Left ventricle myocardium inferior (tissue), 1 donor: ENCODE results near the gene SUCLG2. TPM values are rescaled to one million over a fixed set of nuclear protein-coding genes. Genes with fewer than 3 reads are reported as not detected.
A peak's percentile ranks its signal among the peaks of the same experiment; 100 is the strongest.

Source experiments
- DNase-seq: peaks from one replicate; pipeline ENCODE4 v3.0.0-alpha.2; 2020
- H3K27ac ChIP-seq: fragments of 200-600 bp; replicated peaks from 2 replicates; pipeline ENCODE4 v1.8.0; 2021
- H3K27me3 ChIP-seq: fragments of 200-600 bp; 2 replicates; pipeline ENCODE4 v1.8.0; 2021; ENCODE audit warnings: low read depth
- H3K36me3 ChIP-seq: fragments of 200-600 bp; 2 replicates; pipeline ENCODE4 v1.8.0; 2021
- H3K4me1 ChIP-seq: fragments of 200-600 bp; 2 replicates; pipeline ENCODE4 v1.8.0; 2021
- H3K4me3 ChIP-seq: fragments of 200-600 bp; 2 replicates; pipeline ENCODE4 v1.8.0; 2021; ENCODE audit warnings: mild to moderate bottlenecking, moderate library complexity
- H3K9me3 ChIP-seq: fragments of 200-600 bp; replicated peaks from 2 replicates; pipeline ENCODE4 v1.8.0; 2021
- intact Hi-C: fragments of 100-400 bp; cut with micrococcal nuclease; formaldehyde crosslinking; loops from one replicate; pipeline ENCODE4 v1.11.0; 2022
- total RNA-seq: library from RNA; stranded (reverse); fragmentation: NEBNext Ultra II Directional; extraction: Animal tissue kit (Norgen Biotek cat#: 25700); gene quantifications from one replicate; pipeline ENCODE4 v1.2.1, GENCODE V29; 2021
- TF ChIP-seq, protein P1 (sequence below): fragments of 200-600 bp; IDR thresholded peaks from 2 replicates; pipeline ENCODE4 v1.8.0; 2021; ENCODE audit warnings: antibody characterized with exemption, mild to moderate bottlenecking, borderline replicate concordance
- donor health status: DM: no; HTN: yes; CAD: no; lungs with severe emphysema.

Gene SUCLG2
- total RNA-seq, 1 donor from 2014 or later: 100 TPM

DNA sequence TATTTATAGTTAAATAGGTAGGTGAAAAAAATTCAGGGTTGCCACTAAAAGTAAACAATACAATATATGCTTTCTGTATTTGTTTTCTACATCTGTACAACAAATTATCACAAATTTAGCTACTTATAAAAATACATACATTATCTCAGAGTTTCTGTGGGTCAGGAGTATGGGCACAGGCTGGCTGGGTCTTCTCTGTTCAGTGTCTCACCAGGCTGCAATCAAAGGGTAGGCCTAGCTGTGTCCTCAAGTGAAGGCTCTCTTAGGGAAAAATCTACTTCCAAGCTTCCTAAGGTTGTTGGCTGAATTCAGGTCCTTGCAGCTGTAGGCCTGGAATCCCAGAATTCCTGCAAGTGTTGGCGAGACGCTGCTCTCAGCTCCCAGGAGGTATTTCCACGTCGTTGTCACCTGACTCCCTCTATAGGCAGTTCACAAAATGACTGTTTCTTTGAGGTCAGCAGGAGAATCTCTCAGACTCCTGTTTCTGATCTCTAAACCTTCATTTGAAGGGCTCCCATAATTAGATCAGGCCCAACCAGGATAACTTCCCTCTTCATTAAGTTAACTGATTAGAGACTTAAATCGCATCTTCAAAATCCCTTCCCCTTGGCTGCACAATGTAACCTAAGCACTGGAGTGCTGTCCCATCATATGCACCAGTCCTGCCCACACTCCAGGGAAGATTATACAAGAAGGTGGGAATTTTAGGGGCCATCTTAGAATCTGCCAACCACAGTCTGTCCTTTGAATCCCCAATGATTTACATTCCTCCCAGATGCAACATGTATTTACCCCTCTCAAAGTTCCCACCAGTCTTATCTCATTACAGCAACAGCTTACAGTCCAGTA is 296.6 kb downstream of the SUCLG2 start:
- H3K4me3 ChIP-seq: no peak overlapping the region
- H3K9me3 ChIP-seq: peaks cover 3% of the 10 kb centered on the region
- no peaks in the 10 kb centered on the region for H3K36me3 ChIP-seq
- TF ChIP-seq, protein P1, sequence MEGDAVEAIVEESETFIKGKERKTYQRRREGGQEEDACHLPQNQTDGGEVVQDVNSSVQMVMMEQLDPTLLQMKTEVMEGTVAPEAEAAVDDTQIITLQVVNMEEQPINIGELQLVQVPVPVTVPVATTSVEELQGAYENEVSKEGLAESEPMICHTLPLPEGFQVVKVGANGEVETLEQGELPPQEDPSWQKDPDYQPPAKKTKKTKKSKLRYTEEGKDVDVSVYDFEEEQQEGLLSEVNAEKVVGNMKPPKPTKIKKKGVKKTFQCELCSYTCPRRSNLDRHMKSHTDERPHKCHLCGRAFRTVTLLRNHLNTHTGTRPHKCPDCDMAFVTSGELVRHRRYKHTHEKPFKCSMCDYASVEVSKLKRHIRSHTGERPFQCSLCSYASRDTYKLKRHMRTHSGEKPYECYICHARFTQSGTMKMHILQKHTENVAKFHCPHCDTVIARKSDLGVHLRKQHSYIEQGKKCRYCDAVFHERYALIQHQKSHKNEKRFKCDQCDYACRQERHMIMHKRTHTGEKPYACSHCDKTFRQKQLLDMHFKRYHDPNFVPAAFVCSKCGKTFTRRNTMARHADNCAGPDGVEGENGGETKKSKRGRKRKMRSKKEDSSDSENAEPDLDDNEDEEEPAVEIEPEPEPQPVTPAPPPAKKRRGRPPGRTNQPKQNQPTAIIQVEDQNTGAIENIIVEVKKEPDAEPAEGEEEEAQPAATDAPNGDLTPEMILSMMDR: peak; percentile 24
- no peak overlapping the region for H3K27ac ChIP-seq
- no peaks in the 10 kb centered on the region for H3K27me3 ChIP-seq
- H3K4me1 ChIP-seq: no peaks in the 10 kb centered on the region
- intact Hi-C loops: no loop called here
- no peak for DNase-seq

DNA sequence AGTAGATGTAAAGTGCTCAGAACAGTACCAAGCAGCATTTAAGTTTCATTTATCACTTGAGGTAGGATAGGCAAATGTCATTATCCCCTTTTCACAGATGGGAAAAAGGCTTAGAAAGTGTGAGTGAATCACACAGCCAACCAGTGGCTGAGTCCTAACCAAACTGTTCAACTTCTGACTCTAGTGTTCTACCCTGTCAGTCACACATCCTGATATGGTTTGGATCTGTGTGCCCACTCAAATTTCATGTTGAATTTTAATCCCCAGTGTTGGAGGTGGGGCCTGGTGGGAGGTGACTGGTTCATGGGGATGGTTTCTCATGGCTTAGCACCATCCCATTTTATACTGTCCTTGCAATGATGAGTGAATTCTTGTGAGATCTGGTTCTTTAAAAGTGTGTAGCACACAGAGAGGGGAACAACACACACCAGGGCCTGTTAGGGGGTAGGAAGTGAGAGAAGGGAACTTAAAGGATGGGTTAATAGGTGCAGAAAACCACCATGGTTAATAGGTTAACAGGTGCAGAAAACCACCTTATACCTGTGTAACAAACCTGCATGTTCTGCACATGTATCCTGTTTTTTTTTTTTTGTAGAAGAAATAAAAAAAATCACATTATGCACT is 304.7 kb downstream of the SUCLG2 start:
- H3K36me3 ChIP-seq: no peaks in the 10 kb centered on the region
- H3K9me3 ChIP-seq: peaks cover 12% of the 10 kb centered on the region
- no peaks in the 10 kb centered on the region for H3K4me1 ChIP-seq
- no peaks in the 10 kb centered on the region for H3K27me3 ChIP-seq
- H3K27ac ChIP-seq: no peak overlapping the region
- DNase-seq: no peak
- intact Hi-C loops: no loop called here
- TF ChIP-seq, protein P1: no peak
- H3K4me3 ChIP-seq: no peak overlapping the region

DNA sequence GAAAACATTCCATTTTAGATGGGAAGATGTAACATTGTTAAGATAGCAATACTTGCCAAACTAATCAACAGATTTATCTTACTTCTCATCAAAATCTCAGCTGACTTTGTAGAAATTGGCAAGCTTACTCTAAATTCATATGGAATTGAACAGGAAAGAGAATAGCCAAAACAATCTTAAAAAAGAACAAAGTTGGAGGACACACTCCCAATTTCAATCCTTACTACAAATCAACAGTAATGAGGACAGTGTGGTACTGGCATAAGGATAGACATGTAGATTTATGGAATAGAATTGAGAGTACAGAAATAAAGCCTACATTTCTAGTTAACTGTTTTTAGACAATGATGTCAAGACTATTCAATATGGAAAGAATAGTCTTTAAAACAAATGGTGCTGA is 308.3 kb downstream of the SUCLG2 start:
- Histone ChIP-seq H3K4me3 (no peak overlapping the region), H3K9me3 (peaks cover 26% of the 10 kb centered on the region), H3K4me1 (no peaks in the 10 kb centered on the region), H3K36me3 (no peaks in the 10 kb centered on the region), H3K27me3 (no peaks in the 10 kb centered on the region), H3K27ac (no peak overlapping the region)
- no peak for DNase-seq
- TF ChIP-seq, protein P1: no peak
- intact Hi-C loops: no loop called here

DNA sequence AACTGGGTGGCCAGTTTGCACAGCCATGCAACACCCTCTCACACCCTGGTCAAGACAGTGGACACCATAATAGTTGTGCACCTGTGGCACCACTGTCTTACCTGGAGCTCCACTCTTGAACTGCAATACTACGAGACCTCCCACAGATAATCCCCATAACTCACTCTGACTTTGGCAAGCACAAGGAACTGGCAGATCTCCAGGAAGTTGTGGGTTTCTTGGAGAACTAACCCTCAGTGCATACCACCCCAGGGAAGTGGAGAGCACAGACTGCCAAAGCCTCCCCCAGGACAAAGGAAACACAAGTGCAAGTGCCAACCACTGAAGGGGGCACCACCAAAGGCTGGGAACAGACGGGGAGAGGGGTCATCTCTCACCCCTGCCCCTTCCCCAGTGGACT is 318.6 kb downstream of the SUCLG2 start:
- no peak for DNase-seq
- Histone ChIP-seq H3K27ac (no peak overlapping the region), H3K4me3 (no peak overlapping the region), H3K27me3 (no peaks in the 10 kb centered on the region), H3K36me3 (no peaks in the 10 kb centered on the region), H3K9me3 (peaks cover 53% of the 10 kb centered on the region), H3K4me1 (no peaks in the 10 kb centered on the region)
- intact Hi-C loops: no loop called here
- TF ChIP-seq, protein P1: no peak

DNA sequence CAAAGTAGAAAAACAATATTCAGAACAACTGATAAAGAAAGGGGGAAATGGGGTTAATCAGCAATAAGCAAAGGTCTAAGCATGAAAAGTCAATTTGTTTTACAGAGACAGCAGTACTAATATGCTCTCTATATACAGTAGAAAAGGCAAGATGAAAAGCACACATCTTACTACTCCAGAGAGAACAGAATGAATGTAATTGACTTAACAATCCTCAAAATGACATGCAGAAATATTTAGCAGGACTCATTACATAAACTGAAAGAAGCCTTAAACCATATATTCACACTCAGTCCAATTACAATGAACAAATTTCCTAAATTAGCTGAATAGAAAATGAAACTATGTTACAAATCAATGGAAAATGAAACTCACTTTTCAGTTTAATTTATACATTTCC is 319.8 kb downstream of the SUCLG2 start:
- H3K4me3 ChIP-seq: no peak overlapping the region
- DNase-seq: no peak
- no peaks in the 10 kb centered on the region for H3K27me3 ChIP-seq
- H3K9me3 ChIP-seq: peaks cover 41% of the 10 kb centered on the region
- TF ChIP-seq, protein P1: no peak
- intact Hi-C loops: no loop called here
- no peaks in the 10 kb centered on the region for H3K4me1 ChIP-seq
- no peak overlapping the region for H3K27ac ChIP-seq
- no peaks in the 10 kb centered on the region for H3K36me3 ChIP-seq
